GM21723 (cell line): ENCODE results near the gene RALB.
A peak's percentile ranks its signal among the peaks of the same experiment; 100 is the strongest.
"Not testable (repeated sequence)": the region's sequence is repeated elsewhere in the genome, so short reads cannot be mapped to it uniquely, and the experiment has no call there.

Source experiments
- ATAC-seq: cut with Tn5 transposase; IDR thresholded peaks from one replicate; pipeline ENCODE4 v1.9.1; 2021; ENCODE audit warnings: mild to moderate bottlenecking, moderate library complexity; ENCODE audit not compliant: unreplicated experiment

Gene RALB

DNA sequence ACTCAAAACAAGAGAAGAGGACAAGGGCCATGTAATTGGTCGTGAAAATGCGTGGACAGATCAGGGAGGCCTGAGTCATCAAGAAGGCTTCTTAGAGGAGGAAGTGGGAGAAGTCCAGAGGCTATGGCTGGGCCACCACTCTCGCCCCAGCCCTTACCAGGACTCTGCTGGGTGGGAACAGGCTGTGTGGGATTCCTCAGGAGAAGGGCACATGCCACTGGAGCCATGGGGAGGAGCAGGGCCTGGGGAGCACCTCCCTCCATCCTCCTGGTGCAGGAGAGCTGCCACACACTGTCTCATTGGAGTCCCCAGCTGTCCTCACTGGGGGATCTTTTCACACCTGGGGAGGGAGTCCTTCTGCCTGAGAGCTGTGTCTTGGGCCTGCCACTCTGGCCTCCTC lies 9.4 kb upstream of the RALB start:
- ATAC-seq, result no peak

DNA sequence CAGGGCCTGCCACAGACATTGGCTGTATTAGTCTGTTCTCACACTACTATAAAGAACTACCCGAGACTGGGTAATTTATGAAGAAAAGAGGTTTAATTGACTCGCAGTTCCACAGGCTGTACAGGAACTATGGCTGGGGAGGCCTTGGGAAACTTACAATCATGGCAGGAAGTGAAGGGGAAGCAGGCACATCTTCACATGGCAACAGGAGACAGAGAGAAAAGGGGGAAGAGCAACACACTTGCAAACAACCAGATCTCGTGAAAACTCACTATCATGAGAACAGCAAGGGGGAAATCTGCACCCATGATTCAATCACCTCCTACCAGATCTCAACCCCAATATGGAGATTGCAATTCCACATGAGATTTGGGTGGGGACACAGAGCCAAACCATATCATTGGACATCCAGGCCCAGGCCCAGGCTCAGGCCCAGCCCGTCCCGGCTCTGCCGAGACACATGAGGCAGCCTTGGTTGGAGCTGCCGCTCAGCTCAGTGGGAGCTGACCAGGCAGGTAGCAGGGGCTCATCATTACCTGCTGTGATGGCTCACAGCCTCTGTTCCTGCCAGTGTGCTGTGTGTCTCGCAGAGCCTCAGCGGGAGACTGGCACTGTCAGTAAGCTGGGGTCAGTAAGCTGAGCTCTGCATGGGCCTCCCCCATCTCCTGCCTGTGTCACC lies 8.6 kb upstream of the RALB start:
- ATAC-seq, result no peak

GRCh38 chr2:120244656-120245519 lies 7.8 kb upstream of the RALB start:
- ATAC-seq, result no peak

DNA sequence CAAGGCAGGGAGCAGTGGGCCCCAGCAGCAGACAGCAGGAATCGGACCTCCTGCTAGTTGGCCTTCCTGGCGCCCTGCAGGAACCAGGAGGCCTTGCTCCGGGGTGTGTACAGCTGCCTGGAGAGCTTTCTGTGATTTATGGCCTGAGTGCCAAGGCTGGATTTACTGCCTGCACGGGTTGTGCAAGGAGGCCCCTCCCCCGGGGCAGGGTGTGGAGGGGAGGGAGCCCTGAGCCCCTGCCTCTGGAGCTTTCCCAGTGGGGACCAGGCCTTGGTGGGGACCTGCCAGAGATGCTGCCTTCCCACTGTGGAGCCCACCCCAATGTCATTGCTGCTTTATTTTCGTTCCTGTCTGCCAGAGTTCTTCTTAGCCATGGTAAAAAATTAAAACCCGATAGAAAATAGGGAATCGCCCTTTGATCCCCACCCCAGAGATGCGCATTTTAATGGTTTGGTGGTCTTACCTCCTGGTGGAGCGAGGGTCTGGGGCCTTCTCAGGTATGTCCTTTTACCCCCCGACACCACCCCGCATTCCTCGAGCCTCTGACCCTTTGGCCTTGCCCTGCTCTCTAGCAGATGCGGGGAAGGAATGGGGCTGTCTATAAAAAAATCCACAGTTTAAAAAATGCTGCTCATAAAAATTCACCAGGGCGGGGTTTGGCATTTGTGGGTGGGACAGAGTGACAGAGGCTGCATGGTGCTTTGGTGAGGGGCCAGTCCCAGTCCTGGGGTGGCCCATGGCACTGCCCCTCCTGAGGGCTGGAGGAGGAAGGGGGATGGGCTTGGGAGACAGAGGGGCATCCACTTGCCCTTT lies 6.9 kb upstream of the RALB start:
- ATAC-seq, result no peak

GRCh38 chr2:120246546-120247300 lies 5.9 kb upstream of the RALB start:
- no peak for ATAC-seq

DNA sequence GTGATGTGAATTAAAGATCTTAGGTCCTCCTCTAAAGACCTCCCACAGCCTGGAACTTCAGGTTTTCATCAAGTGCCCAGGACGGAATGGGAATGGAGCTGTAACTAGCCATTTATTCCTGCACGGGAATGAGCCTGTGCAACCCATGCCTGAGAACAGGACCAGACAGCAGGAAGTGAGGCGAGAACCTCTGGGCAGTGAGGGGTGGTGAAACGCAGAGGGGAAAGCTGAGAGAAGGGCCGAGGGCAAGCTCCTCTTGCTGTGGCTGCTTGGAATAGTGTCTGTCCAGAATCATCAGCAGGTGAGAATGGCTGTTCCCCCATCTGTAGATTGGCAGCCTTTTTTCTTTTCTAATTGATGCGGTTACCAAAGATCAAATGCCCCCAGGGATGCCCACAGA lies 4.8 kb upstream of the RALB start:
- ATAC-seq, result no peak

DNA sequence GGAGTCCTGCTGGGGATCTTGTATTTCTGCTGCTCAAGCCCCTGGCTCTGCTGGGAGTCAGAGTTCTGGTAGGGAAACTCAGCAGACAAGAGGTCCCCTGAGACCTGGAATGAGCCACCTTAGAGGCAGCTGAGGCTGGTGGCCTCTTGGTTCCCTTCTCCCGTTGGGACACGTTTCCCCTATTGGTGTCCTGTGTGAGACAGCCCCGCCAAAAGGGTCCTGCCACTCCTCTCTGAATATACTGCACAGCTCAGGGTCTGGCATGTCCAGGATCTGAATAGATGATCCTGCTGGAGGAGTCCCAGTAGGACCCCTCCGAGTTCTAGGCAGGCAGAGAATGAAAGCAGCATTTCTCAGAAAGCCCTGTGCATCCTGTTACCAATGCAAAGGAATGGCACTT lies 2.0 kb upstream of the RALB start:
- ATAC-seq, result no peak

DNA sequence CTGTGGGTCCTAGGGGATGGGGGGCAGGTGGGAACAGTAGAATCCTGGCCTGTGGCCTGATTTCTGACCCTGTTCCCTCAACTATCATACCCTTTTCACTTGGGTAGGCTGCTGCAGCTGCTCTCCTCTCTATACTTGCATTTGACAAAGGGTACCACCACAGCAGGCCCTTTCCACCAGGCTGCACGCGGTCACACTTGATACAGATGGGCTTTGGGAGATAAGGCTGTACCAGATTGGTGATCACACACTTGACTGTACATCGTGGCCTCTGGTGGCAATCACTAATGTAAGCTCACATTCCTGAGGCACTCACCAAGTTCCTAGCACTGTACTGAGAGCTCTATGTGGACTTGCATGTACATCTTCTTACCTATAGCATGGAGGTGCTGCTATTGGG lies 1.6 kb upstream of the RALB start:
- ATAC-seq, result no peak

GRCh38 chr2:120251880-120252224 lies 800 bp upstream of the RALB start:
- no peak for ATAC-seq

- peak; percentile 40 for ATAC-seq
These were observed 600 bp downstream of the RALB start for GRCh38 chr2:120253021-120253882.

DNA sequence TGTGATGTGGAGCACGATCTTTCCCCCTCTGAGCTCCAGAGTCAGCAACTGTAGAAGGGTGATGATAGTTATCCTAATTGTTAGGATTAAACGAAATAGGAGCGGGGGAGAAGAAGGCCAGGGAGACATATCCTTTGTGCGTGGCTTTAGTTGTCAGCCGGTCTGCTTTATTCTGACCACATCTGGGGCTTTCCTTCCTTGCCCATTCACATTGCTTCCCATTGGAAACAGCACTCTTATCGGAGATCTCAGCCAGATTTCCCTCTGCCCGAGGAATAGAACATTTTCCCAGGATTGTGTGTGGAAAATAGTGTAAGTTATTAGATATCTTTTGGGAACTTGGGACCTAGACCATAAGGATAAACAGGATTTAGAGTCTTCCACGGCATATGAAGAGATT lies 1.5 kb downstream of the RALB start:
- ATAC-seq, result no peak

GRCh38 chr2:120255071-120255470 lies 2.4 kb downstream of the RALB start:
- ATAC-seq, result no peak

- ATAC-seq, result no peak
These were observed 3.5 kb downstream of the RALB start for GRCh38 chr2:120255986-120256650.

GRCh38 chr2:120256651-120257000 lies 4.0 kb downstream of the RALB start:
- no peak for ATAC-seq

GRCh38 chr2:120257522-120257921 lies 4.9 kb downstream of the RALB start:
- ATAC-seq, result no peak

- ATAC-seq, result no peak
These were observed 5.5 kb downstream of the RALB start for GRCh38 chr2:120258196-120258595.

DNA sequence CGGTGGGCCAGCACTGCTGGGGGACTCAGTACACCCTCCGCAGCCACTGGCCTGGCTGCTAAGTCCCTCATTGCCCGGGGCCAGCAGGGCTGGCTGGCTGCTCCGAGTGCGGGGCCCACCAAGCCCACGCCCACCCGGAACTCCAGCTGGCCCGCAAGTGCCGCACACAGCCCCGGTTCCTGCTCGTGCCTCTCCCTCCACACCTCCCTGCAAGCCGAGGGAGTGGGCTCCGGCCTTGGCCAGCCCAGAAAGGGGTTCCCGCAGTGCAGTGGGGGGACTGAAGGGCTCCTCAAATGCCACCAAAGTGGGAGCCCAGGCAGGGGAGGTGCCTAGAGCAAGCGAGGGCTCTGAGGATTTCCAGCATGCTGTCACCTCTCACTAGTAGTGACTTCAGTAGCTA lies 7.3 kb downstream of the RALB start:
- ATAC-seq, result not testable (repeated sequence)

- no peak for ATAC-seq
These were observed 8.1 kb downstream of the RALB start for GRCh38 chr2:120260736-120261135.

- ATAC-seq, result peak; percentile 81
These were observed 8.8 kb downstream of the RALB start for GRCh38 chr2:120261387-120262006.
